ENCODE data around the gene PAX2. TPM values are rescaled to one million over a fixed set of nuclear protein-coding genes. Genes with fewer than 3 reads are reported as not detected.

Gene PAX2
- total and polyA plus RNA-seq, 3 donors from 2014 or later, result 1.1 to 3.7 (median 1.5) TPM

- intact Hi-C loops (cut with DNase I; ENCODE audit: low total_unique reads), result no loop called here
- H3K27ac ChIP-seq, result no peak overlapping the region
- no peak for TF ChIP-seq POLR2A (IDR thresholded peaks at IDR 0.05)
- TF ChIP-seq CTCF (IDR thresholded peaks at IDR 0.05), result no peak
- no peak overlapping the region for H3K4me3 ChIP-seq
- H3K9me3 ChIP-seq, result no peaks in the 10 kb centered on the region
- DNase-seq, result no peak
- no peaks in the 10 kb centered on the region for H3K4me1 ChIP-seq
- H3K36me3 ChIP-seq (ENCODE audit: low read depth, missing control alignments), result no peaks in the 10 kb centered on the region
- H3K27me3 ChIP-seq, result no peaks in the 10 kb centered on the region
- WGBS, 2 donors, result 88 to 100% methylated on average over 2 of the region's 2 CpGs
Measured at GRCh38 chr10:100780324-100780723, 34.9 kb downstream of the PAX2 start.

GRCh38 chr10:100781145-100781665 lies 35.8 kb downstream of the PAX2 start:
- no peak overlapping the region for H3K4me3 ChIP-seq
- H3K4me1 ChIP-seq, result no peaks in the 10 kb centered on the region
- H3K9me3 ChIP-seq, result no peaks in the 10 kb centered on the region
- no peaks in the 10 kb centered on the region for H3K27me3 ChIP-seq
- intact Hi-C loops (cut with DNase I; ENCODE audit: low total_unique reads), result no loop called here
- TF ChIP-seq POLR2A (IDR thresholded peaks at IDR 0.05) (no peak), CTCF (IDR thresholded peaks at IDR 0.05) (no peak)
- no peak overlapping the region for H3K27ac ChIP-seq
- WGBS, 2 donors, result 68 to 78% methylated on average over 11 of the region's 11 CpGs
- no peak for DNase-seq
- no peaks in the 10 kb centered on the region for H3K36me3 ChIP-seq (ENCODE audit: low read depth, missing control alignments)

- no peak for TF ChIP-seq POLR2A (IDR thresholded peaks at IDR 0.05)
- TF ChIP-seq CTCF (IDR thresholded peaks at IDR 0.05), result no peak
- H3K4me3 ChIP-seq, result no peak overlapping the region
- H3K27me3 ChIP-seq, result no peaks in the 10 kb centered on the region
- no peaks in the 10 kb centered on the region for H3K4me1 ChIP-seq
- intact Hi-C loops (cut with DNase I; ENCODE audit: low total_unique reads), result no loop called here
- WGBS, 2 donors, result 85 to 90% methylated on average over 13 of the region's 13 CpGs
- H3K27ac ChIP-seq, result no peak overlapping the region
- H3K9me3 ChIP-seq, result no peaks in the 10 kb centered on the region
- DNase-seq, result no peak
- H3K36me3 ChIP-seq (ENCODE audit: low read depth, missing control alignments), result no peaks in the 10 kb centered on the region
Measured at GRCh38 chr10:100782461-100783244, 37.3 kb downstream of the PAX2 start.

GRCh38 chr10:100784126-100784525 lies 38.7 kb downstream of the PAX2 start:
- intact Hi-C loops (cut with DNase I; ENCODE audit: low total_unique reads), result no loop called here
- WGBS, 2 donors, result 87 to 90% methylated on average over 3 of the region's 3 CpGs
- Histone ChIP-seq H3K9me3 (no peaks in the 10 kb centered on the region), H3K36me3 (ENCODE audit: low read depth, missing control alignments) (no peaks in the 10 kb centered on the region), H3K27me3 (no peaks in the 10 kb centered on the region), H3K4me1 (no peaks in the 10 kb centered on the region), H3K27ac (no peak overlapping the region), H3K4me3 (no peak overlapping the region)
- DNase-seq, result no peak
- TF ChIP-seq POLR2A (IDR thresholded peaks at IDR 0.05) (no peak), CTCF (IDR thresholded peaks at IDR 0.05) (no peak)

- 88 to 96% methylated on average over 6 of the region's 6 CpGs for WGBS, 2 donors
- Histone ChIP-seq H3K4me3 (no peak overlapping the region), H3K27me3 (no peaks in the 10 kb centered on the region), H3K4me1 (no peaks in the 10 kb centered on the region), H3K9me3 (no peaks in the 10 kb centered on the region), H3K27ac (no peak overlapping the region), H3K36me3 (ENCODE audit: low read depth, missing control alignments) (no peaks in the 10 kb centered on the region)
- DNase-seq, result no peak
- intact Hi-C loops (cut with DNase I; ENCODE audit: low total_unique reads), result no loop called here
- no peak for TF ChIP-seq POLR2A (IDR thresholded peaks at IDR 0.05)
- TF ChIP-seq CTCF (IDR thresholded peaks at IDR 0.05), result no peak
Measured at GRCh38 chr10:100786591-100786990, 41.2 kb downstream of the PAX2 start.

Measured in testis (tissue), 3 donors.